KMS-11 (cell line): Measurements from ENCODE around the gene CCDC92.

Experiments used
- H2AFZ ChIP-seq: fragments of 200-600 bp; sonication (generic); 2 replicates; pipeline ENCODE4 v1.6.1; 2016; ENCODE audit warnings: antibody characterized with exemption, mixed run types, low read depth
- H3K27ac ChIP-seq: fragments of 200-600 bp; sonication (generic); 2 replicates; pipeline ENCODE4 v1.6.1; 2016; ENCODE audit warnings: mild to moderate bottlenecking, mixed run types
- H3K27me3 ChIP-seq: fragments of 200-600 bp; sonication (generic); 2 replicates; pipeline ENCODE4 v1.6.1; 2017; ENCODE audit warnings: mild to moderate bottlenecking, low read depth, mixed run types, moderate library complexity; ENCODE audit not compliant: insufficient read depth
- H3K36me3 ChIP-seq: fragments of 200-600 bp; sonication (generic); 2 replicates; pipeline ENCODE4 v1.6.1; 2017; ENCODE audit warnings: mild to moderate bottlenecking, mixed run types; ENCODE audit not compliant: insufficient read depth
- H3K4me1 ChIP-seq: fragments of 200-600 bp; sonication (generic); 2 replicates; pipeline ENCODE4 v1.6.1; 2016; ENCODE audit warnings: mild to moderate bottlenecking, low read depth, mixed run types; ENCODE audit not compliant: poor library complexity, severe bottlenecking
- H3K4me2 ChIP-seq: fragments of 200-600 bp; sonication (generic); 2 replicates; pipeline ENCODE4 v1.7.0; 2016; ENCODE audit warnings: mild to moderate bottlenecking, mixed run types
- H3K4me3 ChIP-seq: fragments of 200-600 bp; sonication (generic); IDR thresholded peaks from 2 replicates; pipeline ENCODE4 v1.6.1; 2017; ENCODE audit warnings: low read depth, low read length, mixed read lengths; ENCODE audit not compliant: insufficient read depth
- H3K79me2 ChIP-seq: fragments of 200-600 bp; sonication (generic); 2 replicates; pipeline ENCODE4 v1.6.1; 2016; ENCODE audit warnings: low read depth, mixed run types; ENCODE audit not compliant: insufficient read depth
- H3K9ac ChIP-seq: fragments of 200-600 bp; sonication (generic); 2 replicates; pipeline ENCODE4 v1.6.1; 2016; ENCODE audit warnings: mild to moderate bottlenecking, mixed run types
- H4K20me1 ChIP-seq: fragments of 200-600 bp; sonication (generic); 2 replicates; pipeline ENCODE4 v1.6.1; 2016; ENCODE audit warnings: mild to moderate bottlenecking, mixed run types; ENCODE audit not compliant: insufficient read depth
- TF ChIP-seq, protein P1 (sequence below): fragments of 200-600 bp; sonication (generic); conservative IDR thresholded peaks from 2 replicates; pipeline ENCODE4 v1.6.1; 2017; ENCODE audit warnings: low read depth, mild to moderate bottlenecking, antibody characterized with exemption, low read length, moderate library complexity, mixed read lengths

CCDC92 gene

DNA sequence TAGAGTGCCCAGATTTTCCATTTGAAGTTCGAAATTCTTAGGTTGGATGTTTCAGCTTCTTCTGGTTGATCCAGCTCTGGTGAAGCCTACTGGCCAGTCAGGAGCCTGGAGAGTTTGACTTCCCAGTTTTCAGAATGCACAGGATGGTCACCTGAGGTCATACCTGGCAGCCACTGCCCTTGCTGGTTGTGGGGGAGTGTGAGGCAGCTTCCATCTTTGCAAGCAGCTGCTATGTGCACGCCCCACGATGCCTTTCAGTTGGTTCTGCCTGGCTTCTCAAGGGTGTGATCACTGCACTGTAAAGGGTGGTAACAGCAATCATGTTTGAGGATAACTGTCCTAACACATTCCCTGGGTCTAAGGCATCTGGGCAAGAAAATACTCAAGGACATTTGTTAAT, 15.4 kb downstream of the CCDC92 start:
- TF ChIP-seq, protein P1, sequence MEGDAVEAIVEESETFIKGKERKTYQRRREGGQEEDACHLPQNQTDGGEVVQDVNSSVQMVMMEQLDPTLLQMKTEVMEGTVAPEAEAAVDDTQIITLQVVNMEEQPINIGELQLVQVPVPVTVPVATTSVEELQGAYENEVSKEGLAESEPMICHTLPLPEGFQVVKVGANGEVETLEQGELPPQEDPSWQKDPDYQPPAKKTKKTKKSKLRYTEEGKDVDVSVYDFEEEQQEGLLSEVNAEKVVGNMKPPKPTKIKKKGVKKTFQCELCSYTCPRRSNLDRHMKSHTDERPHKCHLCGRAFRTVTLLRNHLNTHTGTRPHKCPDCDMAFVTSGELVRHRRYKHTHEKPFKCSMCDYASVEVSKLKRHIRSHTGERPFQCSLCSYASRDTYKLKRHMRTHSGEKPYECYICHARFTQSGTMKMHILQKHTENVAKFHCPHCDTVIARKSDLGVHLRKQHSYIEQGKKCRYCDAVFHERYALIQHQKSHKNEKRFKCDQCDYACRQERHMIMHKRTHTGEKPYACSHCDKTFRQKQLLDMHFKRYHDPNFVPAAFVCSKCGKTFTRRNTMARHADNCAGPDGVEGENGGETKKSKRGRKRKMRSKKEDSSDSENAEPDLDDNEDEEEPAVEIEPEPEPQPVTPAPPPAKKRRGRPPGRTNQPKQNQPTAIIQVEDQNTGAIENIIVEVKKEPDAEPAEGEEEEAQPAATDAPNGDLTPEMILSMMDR = no peak
- Histone ChIP-seq H3K9ac (no peak overlapping the region), H3K4me2 (no peak overlapping the region), H3K27me3 (no peaks in the 10 kb centered on the region), H4K20me1 (no peaks in the 10 kb centered on the region), H3K79me2 (no peaks in the 10 kb centered on the region), H3K4me1 (no peaks in the 10 kb centered on the region), H3K36me3 (no peaks in the 10 kb centered on the region), H3K27ac (no peak overlapping the region), H2AFZ (no peak overlapping the region), H3K4me3 (no peak overlapping the region)

DNA sequence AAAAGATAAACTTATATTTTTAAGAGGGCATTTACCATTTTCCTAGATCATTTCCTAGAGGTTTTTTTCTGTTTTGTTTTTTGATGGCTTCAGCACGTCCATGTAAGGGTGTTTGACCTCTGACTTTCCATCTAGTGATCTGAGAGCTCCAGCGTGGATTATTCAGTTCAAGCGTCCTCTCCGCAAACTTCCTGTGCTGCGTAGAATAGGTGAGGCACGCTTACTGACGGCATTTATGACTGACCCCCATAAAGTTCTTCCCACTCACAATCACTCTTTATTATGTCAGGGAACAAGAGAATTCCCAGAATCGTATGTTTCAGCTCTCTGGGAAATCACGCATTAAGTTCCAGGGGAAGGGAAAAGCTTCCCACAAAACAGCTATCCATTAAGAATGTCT, 16.4 kb downstream of the CCDC92 start:
- Histone ChIP-seq H3K79me2 (no peaks in the 10 kb centered on the region), H2AFZ (no peak overlapping the region), H3K4me1 (no peaks in the 10 kb centered on the region), H3K27me3 (no peaks in the 10 kb centered on the region), H3K27ac (no peak overlapping the region), H3K4me2 (no peak overlapping the region), H4K20me1 (no peaks in the 10 kb centered on the region), H3K36me3 (no peaks in the 10 kb centered on the region), H3K4me3 (no peak overlapping the region), H3K9ac (no peak overlapping the region)
- TF ChIP-seq, protein P1 = no peak

DNA sequence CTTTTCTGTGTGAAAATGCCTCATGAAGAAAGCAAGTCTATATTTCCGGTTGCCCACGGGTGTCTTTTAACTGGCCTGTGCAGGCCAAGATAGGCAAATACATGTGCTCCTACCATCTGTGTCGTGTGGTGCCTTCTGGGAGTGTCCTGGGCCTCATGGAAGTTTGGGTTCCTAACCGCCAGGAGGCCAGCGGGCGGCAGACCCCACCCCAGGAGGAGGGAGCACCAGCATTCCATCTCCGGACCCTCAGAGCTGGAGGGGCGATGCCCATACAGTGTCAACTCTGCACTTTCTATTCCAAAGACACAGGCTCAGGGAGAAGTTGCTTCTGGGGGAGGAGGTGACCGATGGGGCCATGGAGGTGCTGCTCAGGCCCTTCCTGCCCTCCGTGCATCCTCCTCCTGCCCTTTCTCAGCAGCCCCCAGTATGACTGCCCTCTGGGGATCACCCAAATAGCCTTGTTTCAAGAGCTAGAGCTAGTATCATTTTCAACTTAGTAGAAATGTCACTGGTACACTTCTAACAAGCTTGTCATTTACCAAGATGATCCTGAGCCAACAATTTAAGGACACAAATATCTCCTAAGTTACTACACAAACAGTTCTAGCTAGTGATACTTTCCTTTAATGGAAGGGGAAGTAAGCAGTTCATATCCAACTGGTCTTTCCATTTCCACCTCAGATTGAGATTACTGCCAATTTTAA, 17.8 kb downstream of the CCDC92 start:
- H4K20me1 ChIP-seq = no peaks in the 10 kb centered on the region
- no peak overlapping the region for H3K27ac ChIP-seq
- H3K4me2 ChIP-seq = no peak overlapping the region
- H3K79me2 ChIP-seq = no peaks in the 10 kb centered on the region
- H3K36me3 ChIP-seq = no peaks in the 10 kb centered on the region
- H2AFZ ChIP-seq = no peak overlapping the region
- no peaks in the 10 kb centered on the region for H3K27me3 ChIP-seq
- TF ChIP-seq, protein P1 = no peak
- H3K4me3 ChIP-seq = no peak overlapping the region
- no peak overlapping the region for H3K9ac ChIP-seq
- no peaks in the 10 kb centered on the region for H3K4me1 ChIP-seq

DNA sequence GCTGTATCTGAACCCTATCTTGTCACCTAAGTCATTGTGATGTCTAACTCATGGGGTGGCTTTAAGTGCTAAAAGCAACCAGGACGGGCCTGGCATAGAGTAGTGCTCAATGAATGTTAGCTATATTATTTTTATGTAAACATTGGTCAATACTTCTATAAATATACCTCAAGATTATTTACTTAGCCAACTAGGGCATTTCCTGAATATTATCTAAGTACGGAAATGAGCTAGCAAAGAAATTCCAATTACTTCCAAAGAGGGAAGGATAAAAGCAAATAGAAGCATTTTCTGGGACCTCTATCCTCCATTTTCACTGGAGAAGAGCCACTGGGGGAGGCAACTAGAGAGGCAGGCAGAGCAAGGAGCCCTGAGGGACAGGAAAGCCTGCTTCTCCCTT, 20.6 kb downstream of the CCDC92 start:
- TF ChIP-seq, protein P1 = no peak
- Histone ChIP-seq H3K4me2 (no peak overlapping the region), H3K36me3 (no peaks in the 10 kb centered on the region), H4K20me1 (no peaks in the 10 kb centered on the region), H3K79me2 (no peaks in the 10 kb centered on the region), H3K27me3 (no peaks in the 10 kb centered on the region), H2AFZ (no peak overlapping the region), H3K27ac (no peak overlapping the region), H3K4me1 (no peaks in the 10 kb centered on the region), H3K4me3 (no peak overlapping the region), H3K9ac (no peak overlapping the region)
